Uterus (tissue), 2 donors: ENCODE results near the gene AP3D1.

Source experiments
- POLR2A ChIP-seq, 2 donors: fragments of 450-650 bp; IDR thresholded peaks; one replicate each; pipeline ENCODE4 v1.6.1; 2016; ENCODE audit warnings: antibody characterized with exemption in 2 of 2, mild to moderate bottlenecking in 1 of 2, moderate library complexity in 1 of 2
- TF ChIP-seq, protein P1 (sequence below), 4 experiments: fragments of 200-600 bp in 2 of 4; fragments of 450-650 bp in 2 of 4; sonication (generic) in 2 of 4; IDR thresholded peaks; one replicate each; pipeline ENCODE4 v1.5.1; 2016 to 2019; ENCODE audit warnings: antibody characterized with exemption in 4 of 4, mild to moderate bottlenecking in 2 of 4, moderate library complexity in 1 of 4

DNA sequence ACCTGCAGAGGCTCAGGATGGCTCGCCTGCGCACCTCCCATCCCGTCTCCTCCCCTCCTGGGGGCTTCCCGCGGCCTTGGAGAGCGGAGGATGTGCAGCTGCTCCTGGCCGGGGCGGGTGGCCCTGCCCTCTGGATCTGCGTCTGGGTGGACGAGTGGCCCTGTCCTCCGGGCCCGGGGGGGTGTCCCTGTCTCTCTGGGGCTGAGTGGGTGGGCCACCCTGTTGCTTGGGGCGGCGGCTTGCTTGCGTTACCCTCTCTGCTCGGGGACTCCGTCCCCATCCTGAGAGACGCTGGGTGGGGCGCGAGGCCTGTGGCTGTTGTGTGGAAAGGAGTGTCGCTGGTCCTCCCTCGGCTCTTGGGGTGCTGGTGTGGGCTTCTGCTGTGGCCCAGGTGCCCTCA lies 47.0 kb upstream of the AP3D1 start:
- TF ChIP-seq, protein P1, sequence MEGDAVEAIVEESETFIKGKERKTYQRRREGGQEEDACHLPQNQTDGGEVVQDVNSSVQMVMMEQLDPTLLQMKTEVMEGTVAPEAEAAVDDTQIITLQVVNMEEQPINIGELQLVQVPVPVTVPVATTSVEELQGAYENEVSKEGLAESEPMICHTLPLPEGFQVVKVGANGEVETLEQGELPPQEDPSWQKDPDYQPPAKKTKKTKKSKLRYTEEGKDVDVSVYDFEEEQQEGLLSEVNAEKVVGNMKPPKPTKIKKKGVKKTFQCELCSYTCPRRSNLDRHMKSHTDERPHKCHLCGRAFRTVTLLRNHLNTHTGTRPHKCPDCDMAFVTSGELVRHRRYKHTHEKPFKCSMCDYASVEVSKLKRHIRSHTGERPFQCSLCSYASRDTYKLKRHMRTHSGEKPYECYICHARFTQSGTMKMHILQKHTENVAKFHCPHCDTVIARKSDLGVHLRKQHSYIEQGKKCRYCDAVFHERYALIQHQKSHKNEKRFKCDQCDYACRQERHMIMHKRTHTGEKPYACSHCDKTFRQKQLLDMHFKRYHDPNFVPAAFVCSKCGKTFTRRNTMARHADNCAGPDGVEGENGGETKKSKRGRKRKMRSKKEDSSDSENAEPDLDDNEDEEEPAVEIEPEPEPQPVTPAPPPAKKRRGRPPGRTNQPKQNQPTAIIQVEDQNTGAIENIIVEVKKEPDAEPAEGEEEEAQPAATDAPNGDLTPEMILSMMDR (IDR thresholded peaks at IDR 0.05): no peak
- TF ChIP-seq POLR2A (IDR thresholded peaks at IDR 0.05): no peak
